Measurements from ENCODE around the gene SLC35E3.

DNA sequence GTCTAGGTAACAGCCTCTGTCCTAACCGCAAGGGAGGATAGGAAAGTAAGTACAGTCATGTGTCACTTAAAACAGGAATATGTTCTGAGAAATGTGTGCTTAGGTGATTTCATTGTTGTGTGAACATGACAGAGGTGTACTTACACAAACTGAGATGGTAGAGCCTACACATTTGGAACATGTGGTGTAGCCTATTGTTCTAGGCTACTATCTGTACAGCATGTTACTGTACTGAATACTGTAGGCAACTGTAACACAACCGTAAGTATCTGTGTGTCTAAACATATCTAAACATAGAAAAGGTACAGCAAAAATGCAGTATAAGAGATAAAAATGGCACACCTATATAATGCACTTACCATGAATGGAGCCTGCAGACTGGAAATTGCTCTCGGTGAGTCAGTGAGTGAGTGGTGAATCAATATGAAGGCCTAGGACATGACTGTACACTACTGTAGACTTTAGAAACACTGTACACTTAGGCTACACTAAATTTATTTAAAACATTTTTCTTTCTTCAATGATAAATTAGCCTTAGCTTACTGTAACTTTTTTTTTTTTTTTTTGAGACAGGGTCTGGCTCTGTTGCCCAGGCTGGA lies 48.8 kb downstream of the SLC35E3 start:
- TF ChIP-seq, protein P1, sequence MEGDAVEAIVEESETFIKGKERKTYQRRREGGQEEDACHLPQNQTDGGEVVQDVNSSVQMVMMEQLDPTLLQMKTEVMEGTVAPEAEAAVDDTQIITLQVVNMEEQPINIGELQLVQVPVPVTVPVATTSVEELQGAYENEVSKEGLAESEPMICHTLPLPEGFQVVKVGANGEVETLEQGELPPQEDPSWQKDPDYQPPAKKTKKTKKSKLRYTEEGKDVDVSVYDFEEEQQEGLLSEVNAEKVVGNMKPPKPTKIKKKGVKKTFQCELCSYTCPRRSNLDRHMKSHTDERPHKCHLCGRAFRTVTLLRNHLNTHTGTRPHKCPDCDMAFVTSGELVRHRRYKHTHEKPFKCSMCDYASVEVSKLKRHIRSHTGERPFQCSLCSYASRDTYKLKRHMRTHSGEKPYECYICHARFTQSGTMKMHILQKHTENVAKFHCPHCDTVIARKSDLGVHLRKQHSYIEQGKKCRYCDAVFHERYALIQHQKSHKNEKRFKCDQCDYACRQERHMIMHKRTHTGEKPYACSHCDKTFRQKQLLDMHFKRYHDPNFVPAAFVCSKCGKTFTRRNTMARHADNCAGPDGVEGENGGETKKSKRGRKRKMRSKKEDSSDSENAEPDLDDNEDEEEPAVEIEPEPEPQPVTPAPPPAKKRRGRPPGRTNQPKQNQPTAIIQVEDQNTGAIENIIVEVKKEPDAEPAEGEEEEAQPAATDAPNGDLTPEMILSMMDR (IDR thresholded peaks at IDR 0.05) = no peak
- TF ChIP-seq POLR2AphosphoS5 (IDR thresholded peaks at IDR 0.05) = no peak
